ENCODE measurements around the gene CACNB1.

GRCh38 chr17:39196808-39197291 is 619 bp downstream of the CACNB1 start:
- TF ChIP-seq, protein P1, sequence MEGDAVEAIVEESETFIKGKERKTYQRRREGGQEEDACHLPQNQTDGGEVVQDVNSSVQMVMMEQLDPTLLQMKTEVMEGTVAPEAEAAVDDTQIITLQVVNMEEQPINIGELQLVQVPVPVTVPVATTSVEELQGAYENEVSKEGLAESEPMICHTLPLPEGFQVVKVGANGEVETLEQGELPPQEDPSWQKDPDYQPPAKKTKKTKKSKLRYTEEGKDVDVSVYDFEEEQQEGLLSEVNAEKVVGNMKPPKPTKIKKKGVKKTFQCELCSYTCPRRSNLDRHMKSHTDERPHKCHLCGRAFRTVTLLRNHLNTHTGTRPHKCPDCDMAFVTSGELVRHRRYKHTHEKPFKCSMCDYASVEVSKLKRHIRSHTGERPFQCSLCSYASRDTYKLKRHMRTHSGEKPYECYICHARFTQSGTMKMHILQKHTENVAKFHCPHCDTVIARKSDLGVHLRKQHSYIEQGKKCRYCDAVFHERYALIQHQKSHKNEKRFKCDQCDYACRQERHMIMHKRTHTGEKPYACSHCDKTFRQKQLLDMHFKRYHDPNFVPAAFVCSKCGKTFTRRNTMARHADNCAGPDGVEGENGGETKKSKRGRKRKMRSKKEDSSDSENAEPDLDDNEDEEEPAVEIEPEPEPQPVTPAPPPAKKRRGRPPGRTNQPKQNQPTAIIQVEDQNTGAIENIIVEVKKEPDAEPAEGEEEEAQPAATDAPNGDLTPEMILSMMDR (IDR thresholded peaks at IDR 0.05), result no peak
- TF ChIP-seq EZH2 (IDR thresholded peaks at IDR 0.05; ENCODE audit: borderline replicate concordance, insufficient read depth, low read depth, low read length, poor library complexity, severe bottlenecking), result no peak

Measured in B cell (primary cell).